ENCODE data around the gene PSG4.
"Not testable (repeated sequence)": the region's sequence is repeated elsewhere in the genome, so short reads cannot be mapped to it uniquely, and the experiment has no call there.

PSG4 gene

GRCh38 chr19:43205471-43206105, at the start of gene PSG4:
PSG4 (minus strand) TSS chr19:43205638; CDS start chr19:43205536, 102 bp downstream.
- DNase-seq (ENCODE audit: extremely low read depth in 1 of 2, low read depth in 1 of 2), result not testable (repeated sequence)

- not testable (repeated sequence) for DNase-seq (ENCODE audit: extremely low read depth in 1 of 2, low read depth in 1 of 2)
Observed at GRCh38 chr19:43251428-43251827, 46.0 kb upstream of the PSG4 start.

- not testable (repeated sequence) for DNase-seq (ENCODE audit: extremely low read depth in 1 of 2, low read depth in 1 of 2)
Observed at GRCh38 chr19:43250296-43250695, 44.9 kb upstream of the PSG4 start.

GRCh38 chr19:43248635-43249002, 43.2 kb upstream of the PSG4 start:
- not testable (repeated sequence) for DNase-seq (ENCODE audit: extremely low read depth in 1 of 2, low read depth in 1 of 2)

- not testable (repeated sequence) for DNase-seq (ENCODE audit: extremely low read depth in 1 of 2, low read depth in 1 of 2)
Observed at GRCh38 chr19:43247243-43247880, 41.9 kb upstream of the PSG4 start.

- not testable (repeated sequence) for DNase-seq (ENCODE audit: extremely low read depth in 1 of 2, low read depth in 1 of 2)
Observed at GRCh38 chr19:43245848-43246247, 40.4 kb upstream of the PSG4 start.

GRCh38 chr19:43242211-43242610, 36.8 kb upstream of the PSG4 start:
- not testable (repeated sequence) for DNase-seq (ENCODE audit: extremely low read depth in 1 of 2, low read depth in 1 of 2)

- not testable (repeated sequence) for DNase-seq (ENCODE audit: extremely low read depth in 1 of 2, low read depth in 1 of 2)
Observed at GRCh38 chr19:43238213-43238612, 32.8 kb upstream of the PSG4 start.

- DNase-seq (ENCODE audit: extremely low read depth in 1 of 2, low read depth in 1 of 2), result not testable (repeated sequence)
Observed at GRCh38 chr19:43235686-43236085, 30.2 kb upstream of the PSG4 start.

GRCh38 chr19:43229315-43229714, 23.9 kb upstream of the PSG4 start:
- DNase-seq (ENCODE audit: extremely low read depth in 1 of 2, low read depth in 1 of 2), result no peak

- not testable (repeated sequence) for DNase-seq (ENCODE audit: extremely low read depth in 1 of 2, low read depth in 1 of 2)
Observed at GRCh38 chr19:43228730-43229129, 23.3 kb upstream of the PSG4 start.

- DNase-seq (ENCODE audit: extremely low read depth in 1 of 2, low read depth in 1 of 2), result not testable (repeated sequence)
Observed at GRCh38 chr19:43226986-43227385, 21.5 kb upstream of the PSG4 start.

- no peak for DNase-seq (ENCODE audit: extremely low read depth in 1 of 2, low read depth in 1 of 2)
Observed at GRCh38 chr19:43224855-43225253, 19.4 kb upstream of the PSG4 start.

GRCh38 chr19:43224201-43224854, 18.9 kb upstream of the PSG4 start:
- DNase-seq (ENCODE audit: extremely low read depth in 1 of 2, low read depth in 1 of 2), result not testable (repeated sequence)

- not testable (repeated sequence) for DNase-seq (ENCODE audit: extremely low read depth in 1 of 2, low read depth in 1 of 2)
Observed at GRCh38 chr19:43221891-43222290, 16.5 kb upstream of the PSG4 start.

GRCh38 chr19:43219136-43219535, 13.7 kb upstream of the PSG4 start:
- DNase-seq (ENCODE audit: extremely low read depth in 1 of 2, low read depth in 1 of 2), result not testable (repeated sequence)

- not testable (repeated sequence) for DNase-seq (ENCODE audit: extremely low read depth in 1 of 2, low read depth in 1 of 2)
Observed at GRCh38 chr19:43215881-43216280, 10.4 kb upstream of the PSG4 start.

GRCh38 chr19:43207991-43208390, 2.6 kb upstream of the PSG4 start:
- no peak for DNase-seq (ENCODE audit: extremely low read depth in 1 of 2, low read depth in 1 of 2)

GRCh38 chr19:43207174-43207573, 1.7 kb upstream of the PSG4 start:
- DNase-seq (ENCODE audit: extremely low read depth in 1 of 2, low read depth in 1 of 2), result not testable (repeated sequence)

- not testable (repeated sequence) for DNase-seq (ENCODE audit: extremely low read depth in 1 of 2, low read depth in 1 of 2)
Observed at GRCh38 chr19:43203611-43204010, 1.8 kb downstream of the PSG4 start.

- DNase-seq (ENCODE audit: extremely low read depth in 1 of 2, low read depth in 1 of 2), result not testable (repeated sequence)
Observed at GRCh38 chr19:43201891-43202290, 3.5 kb downstream of the PSG4 start.

GRCh38 chr19:43201337-43201801, 4.1 kb downstream of the PSG4 start:
- not testable (repeated sequence) for DNase-seq (ENCODE audit: extremely low read depth in 1 of 2, low read depth in 1 of 2)
